Measurements from ENCODE around the gene JAZF1. TPM values are rescaled to one million over a fixed set of nuclear protein-coding genes. Genes with fewer than 3 reads are reported as not detected.
A peak's percentile ranks its signal among the peaks of the same experiment; 100 is the strongest.

The JAZF1 gene
- total RNA-seq, 1 donor from 2014 or later: 16.1 TPM

GRCh38 chr7:28106321-28106829 is 74.2 kb downstream of the JAZF1 start:
- DNase-seq (ENCODE audit: low spot score): no peak

DNA sequence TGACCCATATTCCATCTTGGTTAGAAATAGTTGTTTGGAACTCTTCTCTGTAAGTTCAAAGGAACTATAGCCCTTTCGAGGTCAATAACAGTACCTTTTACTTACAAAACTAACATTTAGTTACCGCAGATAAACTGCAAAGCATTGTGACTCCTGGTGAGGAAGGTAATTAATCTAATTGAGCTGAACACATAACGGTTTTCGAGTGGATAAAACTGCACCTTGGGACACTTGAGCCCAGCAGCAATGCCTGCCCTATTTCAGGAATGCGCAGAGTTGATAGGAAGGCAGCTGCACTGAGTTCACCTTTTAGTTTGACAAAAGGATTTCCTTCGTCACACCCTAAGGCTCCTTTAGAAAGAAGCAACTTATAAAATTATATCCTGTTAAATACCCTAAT is 75.4 kb downstream of the JAZF1 start:
- no peak for DNase-seq (ENCODE audit: low spot score)

DNA sequence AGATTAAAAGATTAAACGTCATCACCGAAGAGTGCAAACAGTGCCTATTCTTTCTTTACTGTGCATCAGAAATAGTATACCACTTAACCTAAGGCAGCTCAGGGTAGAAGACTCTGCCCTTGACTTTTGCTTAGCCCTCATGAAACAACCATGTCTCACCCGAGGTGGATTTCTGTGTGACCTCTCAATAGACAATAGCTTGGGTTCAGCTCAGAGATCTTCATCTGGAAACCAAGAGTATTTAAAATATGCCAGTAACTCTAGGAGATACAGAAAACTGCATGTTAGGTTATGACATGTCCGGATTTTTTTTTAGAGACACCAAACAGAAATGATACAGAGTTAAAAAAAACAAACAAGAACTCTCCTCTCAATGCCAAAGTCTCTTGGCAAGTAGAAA is 75.8 kb downstream of the JAZF1 start:
- no peak for DNase-seq (ENCODE audit: low spot score)

GRCh38 chr7:28104041-28104541 is 76.5 kb downstream of the JAZF1 start:
- no peak for DNase-seq (ENCODE audit: low spot score)

DNA sequence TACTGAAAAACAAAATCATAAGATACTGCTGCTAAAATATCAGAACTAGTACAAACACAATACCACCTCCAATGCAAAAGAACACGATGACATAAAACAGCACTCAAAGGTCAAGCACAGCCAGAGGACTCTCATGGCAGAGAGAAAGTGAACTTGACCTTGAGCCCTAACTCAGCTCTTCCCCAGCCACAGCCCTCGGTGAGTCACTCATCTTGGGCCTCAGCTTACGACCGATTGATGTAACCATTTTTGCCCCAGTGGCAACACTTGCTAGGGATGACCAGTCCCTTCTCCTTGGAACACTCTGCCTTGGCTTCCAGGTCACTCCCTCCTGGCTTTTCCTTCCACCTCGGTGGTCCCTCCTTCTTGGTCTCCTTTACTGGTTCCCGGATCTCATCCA is 77.8 kb downstream of the JAZF1 start:
- no peak for DNase-seq (ENCODE audit: low spot score)

- DNase-seq (ENCODE audit: low spot score): peak; percentile 70
These were observed 83.9 kb downstream of the JAZF1 start for GRCh38 chr7:28096713-28097112.

GRCh38 chr7:28095231-28095630 is 85.4 kb downstream of the JAZF1 start:
- DNase-seq (ENCODE audit: low spot score): no peak

DNA sequence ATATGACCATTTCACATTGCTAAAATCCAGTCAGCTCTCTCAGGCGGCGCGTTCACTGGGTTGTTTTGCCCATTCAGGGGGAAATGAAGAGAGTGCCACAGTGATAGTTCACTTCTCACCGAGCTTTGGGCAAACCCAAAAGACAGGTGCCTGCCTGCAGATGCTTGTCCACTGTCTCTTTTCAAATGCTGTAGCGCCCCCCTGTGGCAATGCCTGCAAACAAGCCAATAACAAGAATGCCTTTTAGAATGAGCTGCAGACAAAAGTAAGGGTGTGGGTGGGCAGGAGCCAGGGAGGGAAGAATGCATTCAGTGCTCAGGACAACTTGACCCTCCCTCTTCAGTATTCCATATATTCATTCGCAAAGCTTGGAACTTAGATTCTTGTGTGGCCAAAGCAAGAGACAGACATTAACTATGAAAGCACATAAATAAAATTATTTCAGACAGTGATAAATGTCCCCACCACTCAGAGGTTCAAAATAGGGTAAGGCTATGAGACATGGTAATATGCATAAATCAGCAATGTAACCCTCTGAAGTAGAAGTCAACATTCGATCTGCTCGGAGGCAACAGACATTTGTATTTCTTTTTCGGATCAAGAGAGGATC is 86.9 kb downstream of the JAZF1 start:
- DNase-seq (ENCODE audit: low spot score): peak; percentile 63

DNA sequence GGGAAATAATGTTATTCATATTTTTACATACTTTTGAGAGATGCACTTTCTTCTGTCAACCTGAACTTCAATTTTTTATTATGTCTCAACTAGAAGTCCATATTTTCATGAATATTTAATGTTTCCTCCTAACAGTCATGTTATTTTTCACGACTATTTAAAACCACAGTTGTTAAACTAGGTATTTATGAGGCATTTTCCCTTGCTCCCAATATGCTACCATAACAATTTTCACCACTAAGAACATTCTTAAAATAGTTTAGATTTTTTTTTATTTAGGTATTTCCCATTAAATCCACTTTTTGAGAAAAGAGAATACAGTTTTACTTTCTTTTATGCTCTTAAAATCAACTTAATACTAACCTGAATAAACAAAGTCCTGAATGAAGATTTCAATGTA is 89.4 kb downstream of the JAZF1 start:
- DNase-seq (ENCODE audit: low spot score): no peak

GRCh38 chr7:28088901-28089714 is 91.5 kb downstream of the JAZF1 start:
- no peak for DNase-seq (ENCODE audit: low spot score)

DNA sequence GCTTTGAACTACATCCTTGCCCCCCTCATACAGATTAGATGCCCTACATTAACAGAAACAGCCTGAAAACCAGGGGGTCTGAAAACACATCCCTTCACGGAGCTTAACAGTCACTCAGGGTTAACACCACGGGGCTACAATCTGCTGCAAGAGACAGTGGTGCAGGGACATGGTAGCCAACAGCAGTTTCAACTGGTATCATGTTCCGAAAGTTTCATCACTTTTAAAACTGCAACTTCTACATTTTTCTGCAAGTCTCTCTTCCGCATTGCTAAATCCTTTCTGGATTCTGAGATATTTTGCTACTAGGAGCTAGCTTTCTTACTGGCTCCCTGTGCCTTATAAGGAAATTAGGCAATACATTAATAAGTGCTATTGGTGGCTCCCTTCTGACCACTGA is 92.6 kb downstream of the JAZF1 start:
- DNase-seq (ENCODE audit: low spot score): no peak

DNA sequence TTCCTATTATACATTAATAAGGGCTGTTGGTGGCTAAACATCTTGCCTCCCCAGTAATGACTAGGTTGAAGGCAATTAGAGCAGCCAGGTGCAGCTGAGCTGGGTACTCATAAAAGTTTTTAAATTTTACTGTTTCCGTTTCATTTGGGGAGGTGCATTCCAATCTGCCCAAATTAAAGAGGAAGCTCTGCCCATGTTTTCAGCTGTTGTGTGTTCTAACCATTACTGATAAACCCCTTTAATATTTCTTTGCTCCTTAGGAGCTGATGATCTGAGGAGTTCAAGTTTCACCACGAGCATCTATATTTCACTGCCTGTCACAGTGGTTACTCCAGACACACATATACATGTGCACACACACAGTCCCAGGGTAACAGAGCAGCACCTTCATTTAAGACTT is 94.4 kb downstream of the JAZF1 start:
- DNase-seq (ENCODE audit: low spot score): no peak

GRCh38 chr7:28083998-28084985 is 96.3 kb downstream of the JAZF1 start:
- DNase-seq (ENCODE audit: low spot score): no peak

- DNase-seq (ENCODE audit: low spot score): no peak
These were observed 97.2 kb downstream of the JAZF1 start for GRCh38 chr7:28083164-28083997.

- DNase-seq (ENCODE audit: low spot score): no peak
These were observed 98.5 kb downstream of the JAZF1 start for GRCh38 chr7:28082071-28082470.

GRCh38 chr7:28081016-28081415 is 99.6 kb downstream of the JAZF1 start:
- DNase-seq (ENCODE audit: low spot score): no peak

DNA sequence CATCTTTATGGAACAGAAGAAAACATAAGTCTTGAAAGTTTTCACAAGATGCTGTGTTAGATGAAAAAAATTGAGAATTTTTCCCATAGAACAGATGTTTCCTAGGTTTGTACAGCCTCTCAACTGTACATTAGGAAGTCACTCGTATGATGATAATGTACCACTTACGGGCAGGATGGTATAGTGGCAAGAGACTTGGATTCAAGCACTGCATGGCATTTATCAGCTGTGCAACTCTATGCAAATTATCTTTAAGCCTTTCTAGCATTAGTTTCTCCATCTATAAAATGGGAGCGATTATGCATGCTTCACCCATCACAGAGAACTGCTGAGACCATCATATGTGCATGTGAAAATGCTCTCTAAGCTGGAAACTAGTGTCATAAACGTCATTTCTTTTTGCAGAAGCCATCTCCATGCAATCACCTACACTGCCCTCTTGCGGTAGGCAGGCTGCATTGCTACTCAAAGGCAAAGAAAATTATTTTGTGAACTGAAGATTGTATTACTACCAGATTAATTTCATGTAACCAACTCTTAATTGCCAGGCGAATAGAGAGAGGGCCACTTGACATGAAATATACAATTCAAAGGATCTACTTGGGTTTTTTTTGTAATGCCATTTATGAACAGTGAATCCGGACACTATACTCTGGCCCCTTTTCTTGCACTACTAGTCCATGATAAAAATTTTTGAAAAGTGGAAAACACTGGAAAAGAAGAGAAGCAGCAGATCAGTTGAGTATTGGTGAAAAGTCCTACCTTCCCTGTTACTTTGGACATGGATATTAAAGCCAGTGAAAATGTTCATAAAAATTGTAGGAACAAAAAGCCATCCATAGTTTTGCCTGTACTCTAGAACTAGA is 102.3 kb downstream of the JAZF1 start:
- no peak for DNase-seq (ENCODE audit: low spot score)

GRCh38 chr7:28077616-28078015 is 103.0 kb downstream of the JAZF1 start:
- no peak for DNase-seq (ENCODE audit: low spot score)

- DNase-seq (ENCODE audit: low spot score): no peak
These were observed 104.0 kb downstream of the JAZF1 start for GRCh38 chr7:28076423-28077200.
